Heart right ventricle (tissue), 16 donors: ENCODE measurements around the gene INKA1. TPM values are rescaled to one million over a fixed set of nuclear protein-coding genes. Genes with fewer than 3 reads are reported as not detected.

Source experiments
- ATAC-seq, 8 donors: fragments of 200-7000 bp; cut with Tn5 transposase; one replicate each; pipeline ENCODE4 v1.9.1; 2020; ENCODE audit warnings: mild to moderate bottlenecking in 8 of 8, moderate library complexity in 8 of 8, moderate number of reproducible peaks in 1 of 8
- DNase-seq, 2 donors: peaks; one replicate each; pipeline ENCODE4 v3.0.0-alpha.2; 2020
- H3K27ac ChIP-seq, 10 donors: fragments of 200-600 bp; sonication (generic) in 2 of 10; one replicate each; pipeline versions ENCODE4 v1.5.0 to v1.8.0; 2020 to 2022; ENCODE audit warnings: mild to moderate bottlenecking in 3 of 10
- H3K27me3 ChIP-seq, 7 donors: fragments of 200-600 bp; one replicate each; pipeline ENCODE4 v1.8.0; 2021 to 2022; ENCODE audit warnings: mild to moderate bottlenecking in 2 of 7
- H3K36me3 ChIP-seq, 9 donors: fragments of 200-600 bp; sonication (generic) in 1 of 9; one replicate each; pipeline versions ENCODE4 v1.5.0 to v1.8.0; 2020 to 2022; ENCODE audit warnings: mild to moderate bottlenecking in 2 of 9
- H3K4me1 ChIP-seq, 9 donors: fragments of 200-600 bp; sonication (generic) in 1 of 9; one replicate each; pipeline versions ENCODE4 v1.5.0 to v1.8.0; 2020 to 2022; ENCODE audit warnings: mild to moderate bottlenecking in 4 of 9
- H3K4me3 ChIP-seq, 10 donors: fragments of 200-600 bp; sonication (generic) in 2 of 10; one replicate each; pipeline versions ENCODE4 v1.5.0 to v1.8.0; 2020 to 2022; ENCODE audit warnings: mild to moderate bottlenecking in 7 of 10, moderate library complexity in 2 of 10
- H3K9me3 ChIP-seq, 11 donors: fragments of 200-600 bp in 10 of 11; sonication (generic) in 2 of 11; one replicate each; pipeline versions ENCODE4 v1.5.0 to v1.8.0; 2013 to 2022; ENCODE audit warnings: mild to moderate bottlenecking in 2 of 11, control low read depth in 1 of 11, moderate library complexity in 1 of 11
- CTCF ChIP-seq, 9 donors: fragments of 200-600 bp; sonication (generic) in 2 of 9; IDR thresholded peaks; one replicate each; pipeline versions ENCODE4 v1.5.0 to v1.8.0; 2021 to 2022; ENCODE audit warnings: antibody characterized with exemption in 9 of 9, mild to moderate bottlenecking in 5 of 9, moderate library complexity in 1 of 9
- WGBS, 2 donors: extraction: QIAGEN DNeasy Blood & Tissue Kit; methylation state at CpG; one replicate each; pipeline ENCODE4 v1.1.7; 2013; ENCODE audit warnings: inconsistent platforms in 1 of 2; 5-methylcytosine and 5-hydroxymethylcytosine counted together
- intact Hi-C, 10 donors: fragments of 100-400 bp; cut with DNase I; formaldehyde crosslinking; loops; one replicate each; pipeline versions ENCODE4 v1.11.1 to v1.14.2; 2022
- polyA plus RNA-seq, 2 donors: library from polyadenylated mRNA; stranded (reverse); fragments of 200-250 nt; gene quantifications; one replicate each; pipeline ENCODE4 v1.2.3, GENCODE V29; 2013
- total RNA-seq, 10 donors: library from RNA; stranded (reverse); fragmentation: NEBNext Ultra II Directional in 3 of 10; extraction: Animal tissue kit (Norgen Biotek cat#: 25700) in 3 of 10; gene quantifications; one replicate each; pipeline versions ENCODE4 v1.2.1 to v1.2.4, GENCODE V29; 2021 to 2023
- donor health status: Arrhythmogenic right ventricular cardiomyopathy.
- donor health status: ischemic (EF 13 %, LVEDD 7.1; RV severe dilation, severe dysfunction).
- donor health status: healthy with polysubstance abuse.
- donor health status: DM: no; HTN: yes; CAD: no.
- donor health status: DM: no; HTN: no; CAD: no.
- donor health status: ischemic (EF 25% LVEDD 6.9; RV normal size, moderate dysfunction).
- donor health status: ischemic (EF 25% LVEDD 5.7; RV mildly dilated, moderate dysfunction).
- donor health status: healthy.
- donor health status: DM: yes; HTN: yes; CAD: no.
- donor health status: Ischemic cardiomyopathy.
- donor health status: ischemic (EF 35%, LVEDD 5.7; RV mildly dilated, moderate dysfunction).
- donor health status: nonischemic (EF 11% LVEDD 7.7; RV severe dilation, severe dysfunction).
- donor health status: DM: yes; HTN: yes; CAD: no.
- donor health status: PGD.
- donor health status: ischemic (EF 29% LVEDD 5.4; RV normal size, mild dysfunction).
- donor health status: nonischemic (EF 23%, LVEDD 6.1; RV moderate dilation, normal function).

INKA1 gene
- total and polyA plus RNA-seq, 12 donors = 1.8 to 8.6 (median 3.4) TPM

GRCh38 chr3:49759226-49759625 lies 43.8 kb upstream of the INKA1 start:
- ATAC-seq (peak in 1 of 8 donors; percentile 14), DNase-seq (no peak)
- Histone ChIP-seq H3K9me3 (no peaks in the 10 kb centered on the region), H3K4me3 (no peak overlapping the region), H3K4me1 (peaks cover 0 to 27% (median 0%) of the 10 kb centered on the region in 9 donors), H3K27me3 (no peaks in the 10 kb centered on the region), H3K36me3 (peaks cover 0 to 33% (median 0%) of the 10 kb centered on the region in 9 donors), H3K27ac (no peak overlapping the region)
- intact Hi-C loops = no loop called here
- TF ChIP-seq CTCF (IDR thresholded peaks at IDR 0.05) = no peak
- 21 to 36% methylated on average over 1 of the region's 1 CpG for WGBS, 2 donors

DNA sequence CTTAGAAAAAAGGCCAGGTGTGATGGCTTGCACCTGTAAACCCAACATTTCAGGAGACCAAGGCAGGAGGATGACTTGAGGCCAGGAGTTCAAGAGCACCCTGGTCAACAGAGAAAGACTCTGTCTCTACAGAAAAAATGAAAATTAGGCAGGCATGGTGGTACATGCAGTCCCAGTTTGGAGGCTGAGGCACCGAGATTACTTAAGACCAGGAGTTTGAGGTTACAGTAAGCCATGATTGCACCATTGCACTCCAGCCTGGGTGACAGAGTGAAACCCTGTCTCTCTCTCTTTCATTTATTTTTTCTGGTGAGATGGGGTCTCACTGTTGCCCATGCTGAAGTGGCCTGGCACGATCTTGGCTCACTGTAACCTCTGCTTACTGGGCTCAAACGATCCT lies 41.4 kb upstream of the INKA1 start:
- Histone ChIP-seq H3K4me3 (no peak overlapping the region), H3K36me3 (peaks cover 0 to 54% (median 0%) of the 10 kb centered on the region in 9 donors), H3K9me3 (no peaks in the 10 kb centered on the region), H3K4me1 (peaks cover 0 to 15% (median 0%) of the 10 kb centered on the region in 9 donors), H3K27me3 (no peaks in the 10 kb centered on the region), H3K27ac (no peak overlapping the region)
- TF ChIP-seq CTCF (IDR thresholded peaks at IDR 0.05) = no peak
- no peak for ATAC-seq
- 90 to 95% methylated on average over 3 of the region's 3 CpGs for WGBS, 2 donors
- no peak for DNase-seq
- intact Hi-C loops = no loop called here

- 96 to 98% methylated on average over 4 of the region's 4 CpGs for WGBS, 2 donors
- H3K27ac ChIP-seq = no peak overlapping the region
- no peaks in the 10 kb centered on the region for H3K27me3 ChIP-seq
- no peak for ATAC-seq
- H3K4me3 ChIP-seq = no peak overlapping the region
- peaks cover 0 to 64% (median 0%) of the 10 kb centered on the region in 9 donors for H3K36me3 ChIP-seq
- no peak for DNase-seq
- peaks cover 0 to 15% (median 0%) of the 10 kb centered on the region in 9 donors for H3K4me1 ChIP-seq
- intact Hi-C loops = no loop called here
- no peak for TF ChIP-seq CTCF (IDR thresholded peaks at IDR 0.05)
- H3K9me3 ChIP-seq = no peaks in the 10 kb centered on the region
Measured at GRCh38 chr3:49763981-49764380, 39.1 kb upstream of the INKA1 start.

DNA sequence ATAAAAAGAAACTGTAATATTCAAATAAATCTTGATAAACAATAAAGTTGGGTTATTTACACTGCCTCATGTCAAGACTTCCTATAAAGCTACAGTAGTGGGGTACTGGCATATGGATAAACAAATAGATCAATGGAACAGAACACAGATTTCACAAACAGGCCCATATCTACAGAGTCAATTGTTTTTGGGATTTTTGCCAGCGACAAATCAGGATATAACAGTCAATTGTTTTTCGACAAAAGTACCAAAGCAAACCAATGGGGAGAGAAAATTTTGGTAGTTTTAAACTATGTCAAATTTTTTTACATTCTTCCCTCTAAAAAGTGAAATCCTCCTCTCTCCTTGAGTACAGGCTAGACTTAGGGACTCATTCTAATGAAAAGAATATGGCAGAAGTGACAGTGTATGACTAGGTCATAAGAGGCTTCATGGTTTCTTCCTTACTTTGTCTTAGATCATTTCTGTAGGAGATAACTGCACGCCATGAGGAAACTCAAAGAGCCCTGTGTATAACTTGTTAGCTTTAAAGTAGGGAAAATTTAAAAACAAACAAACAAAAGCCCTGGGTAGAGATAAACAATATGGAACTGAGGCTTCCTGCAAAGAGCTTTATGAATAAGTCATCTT lies 33.7 kb upstream of the INKA1 start:
- Histone ChIP-seq H3K27ac (no peak overlapping the region), H3K4me3 (no peak overlapping the region), H3K36me3 (peaks cover 0 to 51% (median 0%) of the 10 kb centered on the region in 9 donors), H3K27me3 (no peaks in the 10 kb centered on the region), H3K9me3 (no peaks in the 10 kb centered on the region), H3K4me1 (peaks cover 0 to 4% (median 0%) of the 10 kb centered on the region in 9 donors)
- intact Hi-C loops = no loop called here
- 83 to 87% methylated on average over 3 of the region's 3 CpGs for WGBS, 2 donors
- TF ChIP-seq CTCF (IDR thresholded peaks at IDR 0.05) = no peak
- DNase-seq (no peak), ATAC-seq (no peak)
